ENCODE results near the gene COL9A1.

The COL9A1 gene

DNA sequence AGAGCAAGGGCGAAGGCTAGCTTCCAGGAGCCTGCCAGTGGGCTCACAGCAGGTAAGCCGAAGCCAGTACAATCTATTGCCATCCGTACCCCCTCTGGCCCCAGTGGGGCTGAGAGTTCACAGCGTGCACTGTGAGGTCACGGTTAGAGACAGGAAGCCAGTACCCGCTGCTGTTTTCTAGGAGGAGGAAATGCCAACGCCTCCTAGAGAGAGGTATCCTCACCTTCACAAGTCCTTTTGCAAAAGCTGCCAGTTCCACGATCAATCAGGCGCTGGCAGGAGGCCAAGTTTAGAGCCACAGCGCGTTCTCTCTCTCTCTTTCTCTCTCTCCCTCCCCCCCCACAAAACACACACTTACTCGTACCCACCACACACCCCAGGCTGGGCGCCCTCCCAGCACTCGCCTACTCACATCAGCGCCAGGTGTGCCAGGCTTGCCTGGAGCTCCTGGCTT is 22.5 kb downstream of the COL9A1 start:
- H3K9me3 ChIP-seq (ENCODE audit: insufficient read depth, low read length, severe bottlenecking) = no peaks in the 10 kb centered on the region
- H4K20me1 ChIP-seq (ENCODE audit: insufficient read depth, low read length) = no peaks in the 10 kb centered on the region
- no peak overlapping the region for H2AFZ ChIP-seq (ENCODE audit: low read depth, low read length)
- no peaks in the 10 kb centered on the region for H3K27me3 ChIP-seq (ENCODE audit: insufficient read depth, low read length, poor library complexity)
- no peak overlapping the region for H3K27ac ChIP-seq (ENCODE audit: low read length)
- H3K36me3 ChIP-seq (ENCODE audit: insufficient read depth, low read length) = no peaks in the 10 kb centered on the region
- no peak overlapping the region for H3K4me2 ChIP-seq (ENCODE audit: insufficient read depth, low read length)
- TF ChIP-seq CTCF (IDR thresholded peaks at IDR 0.05; ENCODE audit: borderline replicate concordance, extremely low read depth, low read length, poor library complexity, severe bottlenecking) (no peak), EZH2 (IDR thresholded peaks at IDR 0.05; ENCODE audit: borderline replicate concordance, low read depth, low read length, severe bottlenecking) (no peak)
- no peak overlapping the region for H3K9ac ChIP-seq (ENCODE audit: low read depth, low read length)
- H3K79me2 ChIP-seq (ENCODE audit: insufficient read depth, low read length) = no peaks in the 10 kb centered on the region
- H3K4me1 ChIP-seq (ENCODE audit: insufficient read depth, low read length) = no peaks in the 10 kb centered on the region
- ATAC-seq (ENCODE audit: insufficient read depth, low read depth) = no peak
- no peak overlapping the region for H3K4me3 ChIP-seq (ENCODE audit: low read depth in 1 of 2, low read length in 2 of 2)
- no peak for DNase-seq

DNA sequence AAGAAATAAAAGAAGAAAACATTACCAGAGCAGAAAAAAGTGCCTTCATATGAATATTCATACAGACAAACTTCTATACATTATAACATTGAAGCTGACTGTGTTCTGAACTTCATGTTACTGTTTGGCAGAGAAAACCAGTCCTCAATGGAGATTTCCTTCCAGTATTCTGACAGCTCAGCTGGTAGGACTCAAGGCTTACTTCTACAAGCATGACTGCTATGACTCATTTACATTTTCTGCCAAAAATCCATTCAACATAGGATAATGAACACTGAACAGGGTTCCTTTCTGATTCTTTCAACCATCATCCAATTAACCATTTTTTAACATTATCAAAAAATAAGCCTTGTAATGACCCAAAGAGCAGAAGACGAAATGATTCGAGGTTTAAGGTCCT is 25.4 kb downstream of the COL9A1 start:
- no peaks in the 10 kb centered on the region for H3K79me2 ChIP-seq (ENCODE audit: insufficient read depth, low read length)
- H3K36me3 ChIP-seq (ENCODE audit: insufficient read depth, low read length) = no peaks in the 10 kb centered on the region
- H3K9me3 ChIP-seq (ENCODE audit: insufficient read depth, low read length, severe bottlenecking) = no peaks in the 10 kb centered on the region
- DNase-seq = no peak
- H3K27ac ChIP-seq (ENCODE audit: low read length) = no peak overlapping the region
- no peak for ATAC-seq (ENCODE audit: insufficient read depth, low read depth)
- no peak overlapping the region for H3K4me3 ChIP-seq (ENCODE audit: low read depth in 1 of 2, low read length in 2 of 2)
- H3K9ac ChIP-seq (ENCODE audit: low read depth, low read length) = no peak overlapping the region
- no peaks in the 10 kb centered on the region for H3K4me1 ChIP-seq (ENCODE audit: insufficient read depth, low read length)
- H2AFZ ChIP-seq (ENCODE audit: low read depth, low read length) = no peak overlapping the region
- H3K27me3 ChIP-seq (ENCODE audit: insufficient read depth, low read length, poor library complexity) = no peaks in the 10 kb centered on the region
- TF ChIP-seq EZH2 (IDR thresholded peaks at IDR 0.05; ENCODE audit: borderline replicate concordance, low read depth, low read length, severe bottlenecking) (no peak), CTCF (IDR thresholded peaks at IDR 0.05; ENCODE audit: borderline replicate concordance, extremely low read depth, low read length, poor library complexity, severe bottlenecking) (no peak)
- H4K20me1 ChIP-seq (ENCODE audit: insufficient read depth, low read length) = no peaks in the 10 kb centered on the region
- H3K4me2 ChIP-seq (ENCODE audit: insufficient read depth, low read length) = no peak overlapping the region

- no peak for TF ChIP-seq EZH2 (IDR thresholded peaks at IDR 0.05; ENCODE audit: borderline replicate concordance, low read depth, low read length, severe bottlenecking)
- no peak for TF ChIP-seq CTCF (IDR thresholded peaks at IDR 0.05; ENCODE audit: borderline replicate concordance, extremely low read depth, low read length, poor library complexity, severe bottlenecking)
- no peaks in the 10 kb centered on the region for H4K20me1 ChIP-seq (ENCODE audit: insufficient read depth, low read length)
- H3K79me2 ChIP-seq (ENCODE audit: insufficient read depth, low read length) = no peaks in the 10 kb centered on the region
- H3K27me3 ChIP-seq (ENCODE audit: insufficient read depth, low read length, poor library complexity) = no peaks in the 10 kb centered on the region
- ATAC-seq (ENCODE audit: insufficient read depth, low read depth) (no peak), DNase-seq (no peak)
- H3K9me3 ChIP-seq (ENCODE audit: insufficient read depth, low read length, severe bottlenecking) = no peaks in the 10 kb centered on the region
- H3K4me1 ChIP-seq (ENCODE audit: insufficient read depth, low read length) = no peaks in the 10 kb centered on the region
- H3K9ac ChIP-seq (ENCODE audit: low read depth, low read length) = no peak overlapping the region
- no peak overlapping the region for H3K27ac ChIP-seq (ENCODE audit: low read length)
- no peak overlapping the region for H3K4me3 ChIP-seq (ENCODE audit: low read depth in 1 of 2, low read length in 2 of 2)
- no peak overlapping the region for H3K4me2 ChIP-seq (ENCODE audit: insufficient read depth, low read length)
- no peaks in the 10 kb centered on the region for H3K36me3 ChIP-seq (ENCODE audit: insufficient read depth, low read length)
- no peak overlapping the region for H2AFZ ChIP-seq (ENCODE audit: low read depth, low read length)
Measured at GRCh38 chr6:70274338-70274737, 28.5 kb downstream of the COL9A1 start.

DNA sequence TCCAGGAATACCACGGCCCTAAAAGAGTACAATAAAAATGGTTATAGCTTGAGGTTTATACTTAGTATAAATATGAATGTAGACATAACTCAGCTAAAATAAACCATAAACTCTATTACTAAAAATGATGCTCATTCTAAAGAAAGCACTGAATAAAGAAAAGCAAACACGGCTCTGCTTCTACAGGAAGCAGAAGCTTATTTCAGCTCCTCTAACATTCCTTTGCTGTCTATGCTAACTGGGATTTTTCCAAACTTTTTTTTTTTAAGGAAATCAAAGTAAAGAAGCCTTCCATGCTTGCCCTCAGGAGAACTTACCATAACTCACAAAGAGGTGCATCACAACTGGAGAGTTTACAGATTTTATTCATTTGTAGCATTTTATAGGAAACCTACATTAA is 30.8 kb downstream of the COL9A1 start:
- TF ChIP-seq EZH2 (IDR thresholded peaks at IDR 0.05; ENCODE audit: borderline replicate concordance, low read depth, low read length, severe bottlenecking) (no peak), CTCF (IDR thresholded peaks at IDR 0.05; ENCODE audit: borderline replicate concordance, extremely low read depth, low read length, poor library complexity, severe bottlenecking) (no peak)
- Histone ChIP-seq H3K27me3 (ENCODE audit: insufficient read depth, low read length, poor library complexity) (no peaks in the 10 kb centered on the region), H3K36me3 (ENCODE audit: insufficient read depth, low read length) (no peaks in the 10 kb centered on the region), H3K79me2 (ENCODE audit: insufficient read depth, low read length) (no peaks in the 10 kb centered on the region), H4K20me1 (ENCODE audit: insufficient read depth, low read length) (no peaks in the 10 kb centered on the region), H3K9ac (ENCODE audit: low read depth, low read length) (no peak overlapping the region), H3K4me2 (ENCODE audit: insufficient read depth, low read length) (no peak overlapping the region), H3K27ac (ENCODE audit: low read length) (no peak overlapping the region), H3K4me1 (ENCODE audit: insufficient read depth, low read length) (no peaks in the 10 kb centered on the region), H2AFZ (ENCODE audit: low read depth, low read length) (no peak overlapping the region), H3K9me3 (ENCODE audit: insufficient read depth, low read length, severe bottlenecking) (no peaks in the 10 kb centered on the region), H3K4me3 (ENCODE audit: low read depth in 1 of 2, low read length in 2 of 2) (no peak overlapping the region)
- no peak for ATAC-seq (ENCODE audit: insufficient read depth, low read depth)
- no peak for DNase-seq
